CD14-positive monocyte (primary cell): Measurements from ENCODE around the gene ENTHD1. TPM values are rescaled to one million over a fixed set of nuclear protein-coding genes. Genes with fewer than 3 reads are reported as not detected.

Source experiments
- DNase-seq, 3 donors: peaks; one replicate each; pipeline ENCODE4 v3.0.0-alpha.2; 2011 to 2022
- H2AFZ ChIP-seq: 2 replicates; pipeline ENCODE4 v1.6.0; 2012; ENCODE audit warnings: mild to moderate bottlenecking, low read depth, low read length, inconsistent platforms; ENCODE audit not compliant: insufficient read depth, poor library complexity, severe bottlenecking
- H3K27ac ChIP-seq, 2 donors: 1 replicate in 1 of 2; 2 replicates in 1 of 2; pipeline ENCODE4 v1.5.1; 2012 to 2013; ENCODE audit warnings: low read length in 2 of 2, control low read depth in 1 of 2, inconsistent platforms in 1 of 2, low read depth in 1 of 2, mild to moderate bottlenecking in 1 of 2
- H3K27me3 ChIP-seq, 2 donors: one replicate each; pipeline versions ENCODE4 v1.6.0 to v1.6.1; 2011 to 2013; ENCODE audit warnings: low read length in 2 of 2; ENCODE audit not compliant: control insufficient read depth in 2 of 2, insufficient read depth in 2 of 2
- H3K36me3 ChIP-seq, 2 donors: replicated peaks in 1 of 2; 1 replicate in 1 of 2; 2 replicates in 1 of 2; pipeline versions ENCODE4 v1.5.1 to v1.6.1; 2012 to 2013; ENCODE audit warnings: low read length in 2 of 2, control low read depth in 1 of 2, inconsistent platforms in 1 of 2, mild to moderate bottlenecking in 1 of 2; ENCODE audit not compliant: insufficient read depth in 2 of 2, control insufficient read depth in 1 of 2
- H3K4me1 ChIP-seq, 2 donors: 1 replicate in 1 of 2; 2 replicates in 1 of 2; pipeline versions ENCODE4 v1.5.1 to v1.6.1; 2012 to 2013; ENCODE audit warnings: low read length in 2 of 2, control low read depth in 1 of 2, inconsistent platforms in 1 of 2, mild to moderate bottlenecking in 1 of 2, moderate library complexity in 1 of 2; ENCODE audit not compliant: insufficient read depth in 2 of 2, control insufficient read depth in 1 of 2
- H3K4me2 ChIP-seq: replicated peaks from 2 replicates; pipeline ENCODE3; 2012; ENCODE audit warnings: low read length, moderate library complexity, mild to moderate bottlenecking; ENCODE audit not compliant: poor library complexity, severe bottlenecking; ENCODE audit errors: extremely low read depth
- H3K4me3 ChIP-seq, 3 experiments: fragments of 200-600 bp in 1 of 3; sonication (generic) in 1 of 3; replicated peaks in 1 of 3; 1 replicate in 2 of 3; 2 replicates in 1 of 3; pipeline ENCODE4 v1.5.1; 2011 to 2013; ENCODE audit warnings: low read length in 3 of 3, mild to moderate bottlenecking in 3 of 3, control low read depth in 2 of 3, low read depth in 2 of 3, inconsistent platforms in 1 of 3, moderate library complexity in 1 of 3
- H3K79me2 ChIP-seq: 2 replicates; pipeline ENCODE4 v1.6.0; 2012; ENCODE audit warnings: mild to moderate bottlenecking, control low read depth, inconsistent platforms, low read length, moderate library complexity; ENCODE audit not compliant: insufficient read depth
- H3K9ac ChIP-seq: 2 replicates; pipeline ENCODE4 v1.6.0; 2017; ENCODE audit warnings: low read length, mild to moderate bottlenecking; ENCODE audit not compliant: insufficient read depth, poor library complexity, severe bottlenecking
- H3K9me3 ChIP-seq, 2 donors: replicated peaks in 1 of 2; 1 replicate in 1 of 2; 2 replicates in 1 of 2; pipeline versions ENCODE4 v1.5.1 to v1.6.1; 2012 to 2013; ENCODE audit warnings: low read length in 2 of 2, control low read depth in 1 of 2; ENCODE audit not compliant: control insufficient read depth in 1 of 2, insufficient read depth in 1 of 2
- H4K20me1 ChIP-seq: 2 replicates; pipeline ENCODE4 v1.6.0; 2012; ENCODE audit warnings: mild to moderate bottlenecking, low read length, control low read depth, moderate library complexity; ENCODE audit not compliant: insufficient read depth
- H3K27ac Mint-ChIP-seq, 7 donors: one replicate each; pipeline ENCODE4 v1.8.0; 2020; ENCODE audit warnings: mild to moderate bottlenecking in 7 of 7, mixed read lengths in 7 of 7, moderate library complexity in 6 of 7, inconsistent platforms in 2 of 7
- H3K27me3 Mint-ChIP-seq, 3 donors: one replicate each; pipeline ENCODE4 v1.8.0; 2021 to 2022; ENCODE audit warnings: low read depth in 3 of 3, mild to moderate bottlenecking in 3 of 3, mixed read lengths in 3 of 3, moderate library complexity in 3 of 3, inconsistent platforms in 1 of 3
- H3K36me3 Mint-ChIP-seq, 2 donors: one replicate each; pipeline ENCODE4 v1.8.0; 2020; ENCODE audit warnings: mixed read lengths in 2 of 2, inconsistent platforms in 1 of 2, mild to moderate bottlenecking in 1 of 2
- H3K4me1 Mint-ChIP-seq: one replicate; pipeline ENCODE4 v1.8.0; 2020; ENCODE audit warnings: mild to moderate bottlenecking, mixed read lengths
- H3K4me3 Mint-ChIP-seq, 2 donors: one replicate each; pipeline ENCODE4 v1.8.0; 2020; ENCODE audit warnings: mild to moderate bottlenecking in 2 of 2, mixed read lengths in 2 of 2, moderate library complexity in 1 of 2
- H3K9me3 Mint-ChIP-seq, 7 donors: one replicate each; pipeline ENCODE4 v1.8.0; 2020 to 2022; ENCODE audit warnings: mixed read lengths in 7 of 7, mild to moderate bottlenecking in 6 of 7, moderate library complexity in 6 of 7, inconsistent platforms in 2 of 7
- CTCF ChIP-seq: fragments of 200-600 bp; IDR thresholded peaks from one replicate; pipeline ENCODE4 v1.8.0; 2022; ENCODE audit warnings: antibody characterized with exemption, mild to moderate bottlenecking
- WGBS: methylation state at CpG from one replicate; pipeline ENCODE4 v1.1.5; 2013; ENCODE audit warnings: missing lambda C conversion rate; ENCODE audit not compliant: insufficient coverage; 5-methylcytosine and 5-hydroxymethylcytosine counted together
- intact Hi-C, 2 donors: fragments of 100-400 bp; cut with micrococcal nuclease; formaldehyde crosslinking; loops; one replicate each; pipeline versions ENCODE4 v1.15.0 to v1.15.1; 2023
- polyA plus RNA-seq, 3 donors: library from polyadenylated mRNA; depleted of rRNA in 1 of 3; unstranded in 2 of 3; stranded (reverse) in 1 of 3; fragments of 300-500 nt in 2 of 3; fragments of >200 nt in 1 of 3; fragmentation: Illumina TruSeq in 2 of 3; gene quantifications; 1 replicate in 2 of 3; 2 replicates in 1 of 3; pipeline ENCODE4 v1.2.3, GENCODE V29; 2012 to 2021

The ENTHD1 gene
- polyA plus RNA-seq, 3 donors = not detected

- no peak for DNase-seq
- Histone ChIP-seq H2AFZ (no peak overlapping the region), H3K9ac (no peak overlapping the region), H3K9me3 (no peaks in the 10 kb centered on the region), H3K4me1 (no peaks in the 10 kb centered on the region), H3K27ac (no peak overlapping the region), H3K4me3 (no peak overlapping the region), H4K20me1 (no peaks in the 10 kb centered on the region), H3K36me3 (no peaks in the 10 kb centered on the region), H3K4me2 (no peak overlapping the region), H3K79me2 (no peaks in the 10 kb centered on the region), H3K27me3 (no peaks in the 10 kb centered on the region)
- Mint-ChIP-seq H3K4me1 (peaks cover 7% of the 10 kb centered on the region), H3K9me3 (peaks cover 0 to 2% (median 0%) of the 10 kb centered on the region in 7 donors), H3K36me3 (no peaks in the 10 kb centered on the region), H3K4me3 (no peak overlapping the region), H3K27ac (no peak overlapping the region), H3K27me3 (peaks cover 5 to 20% (median 8%) of the 10 kb centered on the region in 3 donors)
- intact Hi-C loops = no loop called here
- 0% methylated on average over 1 of the region's 5 CpGs for WGBS
- TF ChIP-seq CTCF = no peak
Observed at GRCh38 chr22:39777716-39778454, 115.7 kb downstream of the ENTHD1 start.

GRCh38 chr22:39776295-39777009, 117.1 kb downstream of the ENTHD1 start:
- Histone ChIP-seq H3K4me2 (no peak overlapping the region), H3K27me3 (no peaks in the 10 kb centered on the region), H3K9me3 (no peaks in the 10 kb centered on the region), H3K27ac (no peak overlapping the region), H3K4me1 (no peaks in the 10 kb centered on the region), H4K20me1 (no peaks in the 10 kb centered on the region), H3K9ac (no peak overlapping the region), H3K79me2 (no peaks in the 10 kb centered on the region), H3K4me3 (no peak overlapping the region), H3K36me3 (no peaks in the 10 kb centered on the region), H2AFZ (no peak overlapping the region)
- no CpG with 5 or more reads among the region's 2 CpGs for WGBS
- Mint-ChIP-seq H3K27ac (no peak overlapping the region), H3K4me1 (peaks cover 7% of the 10 kb centered on the region), H3K4me3 (no peak overlapping the region), H3K27me3 (peaks cover 3 to 11% (median 6%) of the 10 kb centered on the region in 3 donors), H3K36me3 (no peaks in the 10 kb centered on the region), H3K9me3 (peaks cover 0 to 3% (median under 1%) of the 10 kb centered on the region in 7 donors)
- DNase-seq = no peak
- intact Hi-C loops = no loop called here
- TF ChIP-seq CTCF = no peak
